ENCODE measurements around the gene TPSB2.

- no peak for TF ChIP-seq CTCF (IDR thresholded peaks at IDR 0.05)
- no peak for TF ChIP-seq POLR2A (IDR thresholded peaks at IDR 0.05)
Measured at GRCh38 chr16:1244881-1245280, 14.9 kb upstream of the TPSB2 start.

All from right lobe of liver (tissue), 4 donors.